Measurements from ENCODE around the gene PNP.
"Not testable (repeated sequence)": the region's sequence is repeated elsewhere in the genome, so short reads cannot be mapped to it uniquely, and the experiment has no call there.

The PNP gene

GRCh38 chr14:20489093-20489994 lies 20.1 kb downstream of the PNP start:
- ATAC-seq (peak; percentile 73), DNase-seq (no peak)

GRCh38 chr14:20490563-20490962 lies 21.4 kb downstream of the PNP start:
- DNase-seq = no peak
- ATAC-seq = no peak

GRCh38 chr14:20492486-20492885 lies 23.3 kb downstream of the PNP start:
- no peak for DNase-seq
- ATAC-seq = no peak

GRCh38 chr14:20493634-20494033 lies 24.4 kb downstream of the PNP start:
- ATAC-seq = no peak
- DNase-seq = no peak

GRCh38 chr14:20494935-20495766 lies 25.9 kb downstream of the PNP start:
- ATAC-seq (peak; percentile 77), DNase-seq (no peak)

- ATAC-seq = no peak
- DNase-seq = no peak
Observed at GRCh38 chr14:20498622-20499021, 29.4 kb downstream of the PNP start.

GRCh38 chr14:20499108-20499507 lies 29.9 kb downstream of the PNP start:
- DNase-seq = no peak
- ATAC-seq = peak; percentile 38

- no peak for ATAC-seq
- no peak for DNase-seq
Observed at GRCh38 chr14:20499881-20500280, 30.7 kb downstream of the PNP start.

- ATAC-seq = no peak
- DNase-seq = no peak
Observed at GRCh38 chr14:20501346-20501745, 32.1 kb downstream of the PNP start.

- ATAC-seq = no peak
- DNase-seq = no peak
Observed at GRCh38 chr14:20503898-20504297, 34.7 kb downstream of the PNP start.

- not testable (repeated sequence) for DNase-seq, ATAC-seq
Observed at GRCh38 chr14:20506276-20506675, 37.1 kb downstream of the PNP start.

GRCh38 chr14:20506752-20507151 lies 37.5 kb downstream of the PNP start:
- ATAC-seq, DNase-seq: not testable (repeated sequence)

- ATAC-seq, DNase-seq: not testable (repeated sequence)
Observed at GRCh38 chr14:20507537-20507936, 38.3 kb downstream of the PNP start.

GRCh38 chr14:20508367-20508766 lies 39.2 kb downstream of the PNP start:
- DNase-seq = no peak
- no peak for ATAC-seq

GRCh38 chr14:20512177-20512905 lies 43.1 kb downstream of the PNP start:
- ATAC-seq = no peak
- no peak for DNase-seq

GRCh38 chr14:20515846-20516245 lies 46.6 kb downstream of the PNP start:
- DNase-seq (no peak), ATAC-seq (no peak)

- no peak for DNase-seq
- no peak for ATAC-seq
Observed at GRCh38 chr14:20516921-20517320, 47.7 kb downstream of the PNP start.

- DNase-seq (no peak), ATAC-seq (no peak)
Observed at GRCh38 chr14:20522332-20522731, 53.1 kb downstream of the PNP start.

GRCh38 chr14:20524027-20524426 lies 54.8 kb downstream of the PNP start:
- DNase-seq = no peak
- no peak for ATAC-seq

All from stimulated activated naive CD8-positive, alpha-beta T cell treated with anti-CD3 and anti-CD28 coated beads, Interleukin-15, Interleukin-2, amounts not matched to agents 100 U/mL and 50 U/mL, for 24 hours (primary cell).